H9 (cell line): ENCODE measurements around the gene KLF17. TPM values are rescaled to one million over a fixed set of nuclear protein-coding genes. Genes with fewer than 3 reads are reported as not detected.

ENCODE experiments used
- DNase-seq: peaks from one replicate; pipeline ENCODE4 v3.0.0-alpha.2; 2017
- H2AFZ ChIP-seq: one replicate; pipeline ENCODE4 v1.6.1; 2013; ENCODE audit warnings: mild to moderate bottlenecking, low read length, control low read depth, moderate library complexity
- H2AK5ac ChIP-seq: 2 replicates; pipeline ENCODE4 v1.6.1; 2013; ENCODE audit warnings: low read length, control low read depth, mixed read lengths; ENCODE audit not compliant: insufficient read length
- H2BK120ac ChIP-seq: one replicate; pipeline ENCODE4 v1.6.1; 2013; ENCODE audit warnings: low read depth, mild to moderate bottlenecking, low read length, control low read depth, inconsistent platforms; ENCODE audit not compliant: poor library complexity, severe bottlenecking
- H2BK12ac ChIP-seq: 2 replicates; pipeline ENCODE4 v1.6.1; 2013; ENCODE audit warnings: low read length, control low read depth, mixed read lengths, low read depth; ENCODE audit not compliant: insufficient read length
- H2BK15ac ChIP-seq: 2 replicates; pipeline ENCODE4 v1.6.1; 2013; ENCODE audit warnings: low read depth, low read length, control low read depth
- H2BK20ac ChIP-seq: one replicate; pipeline ENCODE4 v1.6.1; 2013; ENCODE audit warnings: low read depth, mild to moderate bottlenecking, low read length, control low read depth, inconsistent platforms; ENCODE audit not compliant: poor library complexity, severe bottlenecking
- H2BK5ac ChIP-seq: 2 replicates; pipeline ENCODE4 v1.6.1; 2013; ENCODE audit warnings: low read length, control low read depth, mixed read lengths; ENCODE audit not compliant: insufficient read length
- H3K14ac ChIP-seq: 2 replicates; pipeline ENCODE4 v1.6.1; 2013; ENCODE audit warnings: low read length, control low read depth; ENCODE audit not compliant: insufficient read depth
- H3K18ac ChIP-seq: 2 replicates; pipeline ENCODE4 v1.6.1; 2013; ENCODE audit warnings: low read depth, mild to moderate bottlenecking, mixed read lengths, low read length, control low read depth; ENCODE audit not compliant: insufficient read length
- H3K23ac ChIP-seq: 2 replicates; pipeline ENCODE4 v1.6.1; 2013; ENCODE audit warnings: low read length, control low read depth, mixed read lengths, low read depth; ENCODE audit not compliant: insufficient read length
- H3K23me2 ChIP-seq: 2 replicates; pipeline ENCODE4 v1.6.1; 2013; ENCODE audit warnings: low read depth, mild to moderate bottlenecking, mixed read lengths, low read length, control low read depth; ENCODE audit not compliant: insufficient read length, poor library complexity, severe bottlenecking
- H3K27ac ChIP-seq: 2 replicates; pipeline ENCODE4 v1.5.1; 2013; ENCODE audit warnings: low read length, control low read depth, mixed read lengths, low read depth; ENCODE audit not compliant: insufficient read length
- H3K27me3 ChIP-seq: 2 replicates; pipeline ENCODE4 v1.6.1; 2013; ENCODE audit warnings: low read length, control low read depth, inconsistent platforms; ENCODE audit not compliant: insufficient read depth
- H3K4ac ChIP-seq: 2 replicates; pipeline ENCODE4 v1.6.1; 2013; ENCODE audit warnings: low read depth, mild to moderate bottlenecking, control low read depth, inconsistent platforms, low read length, moderate library complexity
- H3K4me1 ChIP-seq: 2 replicates; pipeline ENCODE4 v1.6.1; 2013; ENCODE audit warnings: low read length, control low read depth, inconsistent platforms; ENCODE audit not compliant: insufficient read depth
- H3K4me2 ChIP-seq: 2 replicates; pipeline ENCODE4 v1.6.1; 2013; ENCODE audit warnings: low read length, control low read depth, mixed read lengths; ENCODE audit not compliant: insufficient read length, insufficient read depth
- H3K56ac ChIP-seq: 2 replicates; pipeline ENCODE4 v1.6.1; 2013; ENCODE audit warnings: low read depth, mild to moderate bottlenecking, mixed read lengths, low read length, control low read depth; ENCODE audit not compliant: insufficient read length
- H3K79me1 ChIP-seq: 2 replicates; pipeline ENCODE4 v1.6.1; 2013; ENCODE audit warnings: low read depth, mild to moderate bottlenecking, moderate library complexity, low read length, control low read depth, inconsistent platforms; ENCODE audit not compliant: insufficient read depth, poor library complexity, severe bottlenecking
- H3K79me2 ChIP-seq: 2 replicates; pipeline ENCODE4 v1.6.1; 2013; ENCODE audit warnings: low read length, control low read depth, inconsistent platforms; ENCODE audit not compliant: insufficient read depth
- H3K9ac ChIP-seq: 2 replicates; pipeline ENCODE4 v1.6.1; 2013; ENCODE audit warnings: low read length, control low read depth, mixed read lengths; ENCODE audit not compliant: insufficient read length; ENCODE audit errors: extremely low read depth
- H3K9me3 ChIP-seq: one replicate; pipeline ENCODE4 v1.6.1; 2013; ENCODE audit warnings: low read depth, low read length, inconsistent platforms; ENCODE audit not compliant: control insufficient read depth
- H3T11ph ChIP-seq: one replicate; pipeline ENCODE4 v1.6.1; 2013; ENCODE audit warnings: mild to moderate bottlenecking, low read length, control low read depth, inconsistent platforms
- H4K20me1 ChIP-seq: one replicate; pipeline ENCODE4 v1.6.1; 2013; ENCODE audit not compliant: control insufficient read depth, insufficient read length, insufficient read depth
- H4K5ac ChIP-seq: 2 replicates; pipeline ENCODE4 v1.6.1; 2013; ENCODE audit warnings: low read depth, mild to moderate bottlenecking, mixed read lengths, low read length, control low read depth; ENCODE audit not compliant: insufficient read length
- H4K8ac ChIP-seq: replicated peaks from 2 replicates; pipeline ENCODE4 v1.6.1; 2013; ENCODE audit warnings: low read length, control low read depth, mixed read lengths, low read depth; ENCODE audit not compliant: insufficient read length
- H4K91ac ChIP-seq: 2 replicates; pipeline ENCODE4 v1.6.1; 2013; ENCODE audit warnings: low read depth, mild to moderate bottlenecking, moderate library complexity, mixed read lengths, low read length, control low read depth; ENCODE audit not compliant: insufficient read length
- H3K27ac Mint-ChIP-seq, 3 experiments: 2 replicates in 2 of 3; 3 replicates in 1 of 3; pipeline ENCODE4 v1.8.0; 2020 to 2021; ENCODE audit warnings: mixed read lengths in 3 of 3, mild to moderate bottlenecking in 1 of 3, moderate library complexity in 1 of 3
- H3K27me3 Mint-ChIP-seq: 2 replicates; pipeline ENCODE4 v1.8.0; 2021; ENCODE audit warnings: low read depth, mild to moderate bottlenecking, moderate library complexity, mixed read lengths
- H3K36me3 Mint-ChIP-seq, 3 experiments: 2 replicates in 2 of 3; 3 replicates in 1 of 3; pipeline ENCODE4 v1.8.0; 2020 to 2021; ENCODE audit warnings: low read depth in 3 of 3, mixed read lengths in 3 of 3; ENCODE audit not compliant: insufficient read depth in 1 of 3
- H3K4me1 Mint-ChIP-seq, 2 experiments: 2 replicates each; pipeline ENCODE4 v1.8.0; 2020; ENCODE audit warnings: mixed read lengths in 2 of 2
- H3K4me3 Mint-ChIP-seq, 2 experiments: 2 replicates in 1 of 2; 3 replicates in 1 of 2; pipeline ENCODE4 v1.8.0; 2020 to 2021; ENCODE audit warnings: mild to moderate bottlenecking in 2 of 2, mixed read lengths in 2 of 2, moderate library complexity in 1 of 2
- H3K9me3 Mint-ChIP-seq, 2 experiments: 2 replicates in 1 of 2; 3 replicates in 1 of 2; pipeline ENCODE4 v1.8.0; 2020; ENCODE audit warnings: mild to moderate bottlenecking in 2 of 2, mixed read lengths in 2 of 2, moderate library complexity in 1 of 2
- CTCF ChIP-seq: fragments of 200-600 bp; sonication (generic); conservative IDR thresholded peaks from 3 replicates; pipeline ENCODE4 v1.8.0; 2021; ENCODE audit warnings: antibody characterized with exemption, mild to moderate bottlenecking
- total RNA-seq: library from RNA; stranded (reverse); gene quantifications from 2 replicates; pipeline ENCODE4 v1.2.1, GENCODE V29; 2021

The KLF17 gene
- total RNA-seq, 1 experiment from 2014 or later: 0.09 TPM

GRCh38 chr1:44158871-44159270 lies 40.2 kb downstream of the KLF17 start:
- Histone ChIP-seq H4K91ac (no peak overlapping the region), H2BK20ac (no peak overlapping the region), H3K9me3 (no peaks in the 10 kb centered on the region), H3K27me3 (no peaks in the 10 kb centered on the region), H2BK120ac (no peak overlapping the region), H2BK15ac (no peak overlapping the region), H2AFZ (no peak overlapping the region), H4K8ac (no peak overlapping the region), H3K79me2 (no peaks in the 10 kb centered on the region), H4K5ac (no peak overlapping the region), H3K27ac (no peak overlapping the region), H3K4me2 (no peak overlapping the region), H3T11ph (no peak overlapping the region), H3K4me1 (no peaks in the 10 kb centered on the region), H3K23ac (no peak overlapping the region), H3K79me1 (no peaks in the 10 kb centered on the region), H4K20me1 (no peaks in the 10 kb centered on the region), H3K56ac (no peak overlapping the region), H2AK5ac (no peak overlapping the region), H3K4ac (no peak overlapping the region), H3K14ac (no peak overlapping the region), H2BK5ac (no peak overlapping the region), H3K23me2 (no peaks in the 10 kb centered on the region), H2BK12ac (no peak overlapping the region), H3K9ac (no peak overlapping the region), H3K18ac (no peak overlapping the region)
- H3K9me3 Mint-ChIP-seq: peaks cover 9 to 14% of the 10 kb centered on the region in 2 experiments
- H3K27me3 Mint-ChIP-seq: no peaks in the 10 kb centered on the region; the same call in 1 of the 2 replicates
- peaks cover 11 to 12% of the 10 kb centered on the region in 2 experiments for H3K4me1 Mint-ChIP-seq
- H3K27ac Mint-ChIP-seq: no peak overlapping the region
- H3K36me3 Mint-ChIP-seq: 0 out of 7 replicates have a peak, but pooled peaks cover 0 to 8% (median 0%) of the 10 kb centered on the region in 3 experiments
- no peak for DNase-seq
- no peak for TF ChIP-seq CTCF
- no peak overlapping the region for H3K4me3 Mint-ChIP-seq
